ENCODE data around the gene HNRNPDL. TPM values are rescaled to one million over a fixed set of nuclear protein-coding genes. Genes with fewer than 3 reads are reported as not detected.
"Not testable (repeated sequence)": the region's sequence is repeated elsewhere in the genome, so short reads cannot be mapped to it uniquely, and the experiment has no call there.

Gene HNRNPDL
- 248 and 283 TPM in 2 replicates for total RNA-seq

GRCh38 chr4:82430193-82430963, at the start of gene HNRNPDL, which contains the start of gene ENOPH1:
Gene HNRNPDL (minus strand): TSS chr4:82430462. CDS start chr4:82429690, 772 bp downstream.
Gene ENOPH1 (plus strand): TSS chr4:82430590. CDS start chr4:82430830, 240 bp downstream.
- H3K4me3 ChIP-seq (ENCODE audit: low read depth, low read length) = peak within 1 kb of the TSS; percentile 81

DNA sequence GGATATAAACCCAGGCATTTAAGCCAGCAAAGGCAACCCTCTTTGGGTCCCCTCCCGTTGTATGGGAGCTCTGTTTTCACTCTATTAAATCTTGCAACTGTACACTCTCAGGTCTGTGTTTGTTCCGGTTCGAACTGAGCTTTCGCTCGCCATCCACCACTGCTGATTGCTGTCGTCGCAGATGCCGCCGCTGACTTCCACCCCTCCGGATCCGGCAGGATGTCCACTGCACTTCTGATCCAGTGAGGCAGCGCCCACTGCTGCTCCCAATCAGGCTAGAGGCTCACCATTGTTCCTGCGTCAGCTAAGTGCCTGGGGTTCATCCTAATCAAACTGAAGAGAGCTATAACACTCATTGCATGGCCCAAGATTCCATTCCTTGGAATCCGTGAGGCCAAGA, 49.3 kb upstream of the HNRNPDL start:
- no peak for DNase-seq (ENCODE audit: low read depth)
- TF ChIP-seq, protein P1, sequence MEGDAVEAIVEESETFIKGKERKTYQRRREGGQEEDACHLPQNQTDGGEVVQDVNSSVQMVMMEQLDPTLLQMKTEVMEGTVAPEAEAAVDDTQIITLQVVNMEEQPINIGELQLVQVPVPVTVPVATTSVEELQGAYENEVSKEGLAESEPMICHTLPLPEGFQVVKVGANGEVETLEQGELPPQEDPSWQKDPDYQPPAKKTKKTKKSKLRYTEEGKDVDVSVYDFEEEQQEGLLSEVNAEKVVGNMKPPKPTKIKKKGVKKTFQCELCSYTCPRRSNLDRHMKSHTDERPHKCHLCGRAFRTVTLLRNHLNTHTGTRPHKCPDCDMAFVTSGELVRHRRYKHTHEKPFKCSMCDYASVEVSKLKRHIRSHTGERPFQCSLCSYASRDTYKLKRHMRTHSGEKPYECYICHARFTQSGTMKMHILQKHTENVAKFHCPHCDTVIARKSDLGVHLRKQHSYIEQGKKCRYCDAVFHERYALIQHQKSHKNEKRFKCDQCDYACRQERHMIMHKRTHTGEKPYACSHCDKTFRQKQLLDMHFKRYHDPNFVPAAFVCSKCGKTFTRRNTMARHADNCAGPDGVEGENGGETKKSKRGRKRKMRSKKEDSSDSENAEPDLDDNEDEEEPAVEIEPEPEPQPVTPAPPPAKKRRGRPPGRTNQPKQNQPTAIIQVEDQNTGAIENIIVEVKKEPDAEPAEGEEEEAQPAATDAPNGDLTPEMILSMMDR (conservative IDR thresholded peaks at IDR 0.05; ENCODE audit: low read depth, low read length) = no peak
- H3K4me3 ChIP-seq (ENCODE audit: low read depth, low read length) = no peak overlapping the region

More at GRCh38 chr4:82430193-82430963, at the start of gene HNRNPDL, which contains the start of gene ENOPH1:
- TF ChIP-seq, protein P1 (conservative IDR thresholded peaks at IDR 0.05; ENCODE audit: low read depth, low read length) = no peak
- DNase-seq (ENCODE audit: low read depth) = peak; percentile 53

DNA sequence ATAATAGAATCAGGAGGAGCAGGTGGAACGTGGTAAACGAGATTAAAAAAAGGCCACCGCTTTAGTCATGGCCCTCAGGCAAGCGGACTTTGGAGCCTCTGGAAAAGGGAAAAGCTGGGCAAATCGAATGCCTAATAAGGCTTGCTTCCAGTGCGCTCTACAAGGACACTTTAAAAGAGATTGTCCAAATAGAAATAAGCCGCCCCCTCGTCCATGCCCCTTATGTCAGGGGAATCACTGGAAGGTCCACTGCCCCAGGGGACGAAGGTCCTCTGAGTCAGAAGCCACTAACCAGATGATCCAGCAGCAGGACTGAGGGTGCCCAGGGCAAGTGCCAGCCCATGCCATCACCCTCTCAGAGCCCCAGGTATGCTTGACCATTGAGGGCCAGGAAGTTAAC, 47.2 kb upstream of the HNRNPDL start:
- not testable (repeated sequence) for DNase-seq (ENCODE audit: low read depth); H3K4me3 ChIP-seq (ENCODE audit: low read depth, low read length)

- not testable (repeated sequence) for H3K4me3 ChIP-seq (ENCODE audit: low read depth, low read length); DNase-seq (ENCODE audit: low read depth)
These were observed 45.7 kb upstream of the HNRNPDL start for GRCh38 chr4:82475931-82476330.

GRCh38 chr4:82473621-82474164, 43.4 kb upstream of the HNRNPDL start:
- no peak for DNase-seq (ENCODE audit: low read depth)
- TF ChIP-seq, protein P1 (conservative IDR thresholded peaks at IDR 0.05; ENCODE audit: low read depth, low read length) = no peak
- H3K4me3 ChIP-seq (ENCODE audit: low read depth, low read length) = no peak overlapping the region

GRCh38 chr4:82473080-82473479, 42.8 kb upstream of the HNRNPDL start:
- not testable (repeated sequence) for DNase-seq (ENCODE audit: low read depth); H3K4me3 ChIP-seq (ENCODE audit: low read depth, low read length)

GRCh38 chr4:82469791-82470345, 39.6 kb upstream of the HNRNPDL start:
- TF ChIP-seq, protein P1 (conservative IDR thresholded peaks at IDR 0.05; ENCODE audit: low read depth, low read length) = peak; percentile 15
- no peak overlapping the region for H3K4me3 ChIP-seq (ENCODE audit: low read depth, low read length)
- peak; percentile 39 for DNase-seq (ENCODE audit: low read depth)

GRCh38 chr4:82467471-82467870, 37.2 kb upstream of the HNRNPDL start:
- TF ChIP-seq, protein P1 (conservative IDR thresholded peaks at IDR 0.05; ENCODE audit: low read depth, low read length) = no peak
- no peak for DNase-seq (ENCODE audit: low read depth)
- H3K4me3 ChIP-seq (ENCODE audit: low read depth, low read length) = no peak overlapping the region
